Dermis blood vessel endothelial cell (primary cell): ENCODE data around the gene HSPA2. TPM values are rescaled to one million over a fixed set of nuclear protein-coding genes. Genes with fewer than 3 reads are reported as not detected.

Experiments used
- DNase-seq: peaks from one replicate; pipeline ENCODE4 v3.0.0; 2010
- total RNA-seq: library from RNA; depleted of rRNA; stranded (reverse); fragments of >200 nt; gene quantifications from 2 replicates; pipeline ENCODE4 v1.2.3, GENCODE V29; 2014

Gene HSPA2
- total RNA-seq = 5.4 and 7.0 TPM in 2 replicates

- DNase-seq = peak; percentile 99
These were observed at the start of gene HSPA2 for GRCh38 chr14:64540208-64541202. HSPA2 (plus strand) TSS chr14:64540741; CDS start chr14:64540850, 109 bp downstream.

DNA sequence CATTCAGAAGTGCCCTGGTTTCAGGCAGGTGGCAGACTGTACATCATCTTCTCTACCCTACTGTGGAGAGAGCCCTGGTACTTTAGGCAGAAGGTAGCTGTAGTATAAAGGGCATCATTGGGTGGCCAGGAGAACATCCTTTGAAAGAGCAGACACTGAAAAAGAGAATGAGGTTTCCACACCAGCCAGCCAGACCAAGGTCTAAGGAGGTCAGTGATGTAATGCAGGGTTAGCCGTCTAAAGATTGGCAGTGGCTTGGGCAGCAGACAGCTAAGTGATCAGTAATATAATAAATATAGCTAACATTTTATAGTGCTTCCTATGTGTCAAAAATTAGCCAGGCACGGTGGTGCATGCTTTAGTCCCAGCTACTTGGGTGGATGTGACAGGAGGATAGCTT is 48.9 kb upstream of the HSPA2 start:
- no peak for DNase-seq

- no peak for DNase-seq
These were observed 47.1 kb upstream of the HSPA2 start for GRCh38 chr14:64493455-64493854.

DNA sequence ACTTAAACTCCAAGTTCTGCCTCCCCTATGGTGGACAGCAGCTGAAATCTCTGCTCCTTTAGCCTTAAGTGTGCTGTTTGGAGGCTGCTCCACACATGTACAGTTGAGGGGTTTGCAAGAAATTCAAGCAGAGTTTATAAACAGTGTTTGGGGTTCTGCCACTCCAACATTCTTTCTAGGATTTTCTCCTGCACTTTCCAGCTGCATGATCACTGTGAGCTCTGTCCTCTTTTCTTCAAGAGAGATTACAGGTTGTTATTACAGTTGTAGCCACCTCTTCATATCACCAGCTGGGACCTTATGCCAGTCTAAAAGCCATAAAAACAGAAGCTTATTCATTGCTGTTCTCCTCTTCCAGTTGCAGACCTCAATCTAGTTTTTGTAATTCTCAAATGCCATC is 45.3 kb upstream of the HSPA2 start:
- no peak for DNase-seq

- DNase-seq = no peak
These were observed 43.8 kb upstream of the HSPA2 start for GRCh38 chr14:64496764-64497163.

DNA sequence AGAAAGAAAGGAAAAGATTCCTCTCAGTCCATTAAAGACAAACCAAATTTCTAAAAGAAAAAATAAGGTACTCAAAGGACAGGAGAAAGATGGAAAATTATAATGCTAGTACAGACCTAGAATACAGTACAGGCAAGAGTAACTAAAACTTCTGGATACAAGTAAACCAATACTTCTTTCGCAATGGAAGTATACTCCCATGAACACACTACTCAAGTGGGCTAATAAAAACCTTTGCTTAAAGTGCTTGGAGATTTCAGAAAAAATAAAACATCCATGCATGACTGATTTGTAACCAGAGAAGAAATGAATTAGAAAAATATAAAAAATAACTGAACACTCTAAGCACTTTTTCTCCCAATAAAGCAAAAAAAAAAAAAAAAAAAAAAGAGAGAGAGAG is 40.5 kb upstream of the HSPA2 start:
- DNase-seq = no peak

GRCh38 chr14:64501411-64502171 is 39.0 kb upstream of the HSPA2 start:
- DNase-seq = peak; percentile 48

- no peak for DNase-seq
These were observed 38.1 kb upstream of the HSPA2 start for GRCh38 chr14:64502456-64502855.

- DNase-seq = peak; percentile 44
These were observed 37.6 kb upstream of the HSPA2 start for GRCh38 chr14:64502887-64503433.

GRCh38 chr14:64503434-64504309 is 36.9 kb upstream of the HSPA2 start, which contains the start of gene ZBTB25:
ZBTB25 (minus strand) TSS chr14:64503838; CDS start chr14:64490533, 13,305 bp downstream.
- peak; percentile 96 for DNase-seq

- peak; percentile 88 for DNase-seq
These were observed 36.1 kb upstream of the HSPA2 start, which contains the start of gene ZBTB1 for GRCh38 chr14:64504310-64504896. ZBTB1 (plus strand) TSS chr14:64504770; CDS start chr14:64521505, 16,735 bp downstream.

DNA sequence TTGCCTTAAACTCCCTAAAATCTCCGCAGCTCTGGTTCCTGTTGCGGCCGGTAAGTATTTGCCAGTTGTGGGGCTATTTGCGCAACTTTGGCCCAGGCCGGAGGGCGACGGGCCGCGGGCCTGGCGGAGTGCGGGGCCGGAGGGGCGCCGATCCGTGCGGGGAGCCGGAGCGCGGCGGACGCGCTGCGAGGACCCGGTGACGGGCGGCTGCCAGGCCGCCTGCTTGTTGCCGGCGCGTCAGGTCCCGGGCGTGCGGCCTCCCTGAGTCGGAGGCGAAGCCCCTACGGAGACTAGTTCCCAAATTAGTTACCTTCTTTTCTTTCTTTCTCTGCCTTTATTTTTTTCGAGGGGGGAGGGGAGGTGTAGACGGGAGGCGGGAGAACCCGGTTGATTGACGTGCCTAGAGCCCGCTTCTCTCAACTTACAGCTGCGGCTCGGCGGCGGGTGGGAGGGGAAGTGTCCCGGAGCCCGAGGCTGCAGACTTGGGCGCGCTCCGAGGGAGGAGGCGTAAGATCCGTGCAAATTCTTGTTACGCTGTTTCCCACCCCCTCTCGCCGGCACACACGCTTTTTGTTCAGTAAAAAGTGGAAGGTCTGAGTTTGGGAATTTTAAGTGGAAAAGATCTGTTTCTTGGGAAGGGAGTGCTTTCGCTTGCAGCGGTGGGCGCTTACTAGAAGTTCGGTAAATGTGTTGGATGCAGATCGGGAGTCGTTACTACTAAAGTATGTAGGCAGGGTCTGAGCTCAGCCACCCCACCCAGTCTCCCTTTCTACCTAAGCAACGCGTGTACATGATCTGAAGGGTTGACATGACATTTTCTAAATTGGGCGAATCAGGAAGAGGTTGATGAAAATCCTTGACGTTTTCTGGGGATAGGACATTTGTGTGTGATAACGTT is 35.4 kb upstream of the HSPA2 start:
- peak; percentile 86 for DNase-seq

DNA sequence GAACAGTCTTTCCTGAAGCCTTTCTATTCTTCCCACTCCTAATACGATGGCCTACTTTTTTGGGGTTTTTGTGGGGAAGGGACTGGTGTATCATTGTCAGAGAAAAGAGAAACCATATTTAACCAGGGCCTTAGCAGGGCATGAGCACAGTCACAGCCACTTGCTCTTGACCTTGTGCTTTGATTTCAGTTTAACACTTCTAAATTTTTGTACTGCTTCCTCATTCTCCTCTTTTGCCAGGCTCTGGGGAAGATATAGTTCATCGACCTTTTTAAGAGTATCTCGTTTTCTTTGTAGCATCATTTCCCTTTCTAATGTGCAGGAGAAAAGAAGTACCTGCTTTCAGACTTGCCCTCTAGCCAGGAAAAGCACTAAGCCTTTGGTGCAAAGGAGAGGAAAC is 33.8 kb upstream of the HSPA2 start:
- DNase-seq = no peak

DNA sequence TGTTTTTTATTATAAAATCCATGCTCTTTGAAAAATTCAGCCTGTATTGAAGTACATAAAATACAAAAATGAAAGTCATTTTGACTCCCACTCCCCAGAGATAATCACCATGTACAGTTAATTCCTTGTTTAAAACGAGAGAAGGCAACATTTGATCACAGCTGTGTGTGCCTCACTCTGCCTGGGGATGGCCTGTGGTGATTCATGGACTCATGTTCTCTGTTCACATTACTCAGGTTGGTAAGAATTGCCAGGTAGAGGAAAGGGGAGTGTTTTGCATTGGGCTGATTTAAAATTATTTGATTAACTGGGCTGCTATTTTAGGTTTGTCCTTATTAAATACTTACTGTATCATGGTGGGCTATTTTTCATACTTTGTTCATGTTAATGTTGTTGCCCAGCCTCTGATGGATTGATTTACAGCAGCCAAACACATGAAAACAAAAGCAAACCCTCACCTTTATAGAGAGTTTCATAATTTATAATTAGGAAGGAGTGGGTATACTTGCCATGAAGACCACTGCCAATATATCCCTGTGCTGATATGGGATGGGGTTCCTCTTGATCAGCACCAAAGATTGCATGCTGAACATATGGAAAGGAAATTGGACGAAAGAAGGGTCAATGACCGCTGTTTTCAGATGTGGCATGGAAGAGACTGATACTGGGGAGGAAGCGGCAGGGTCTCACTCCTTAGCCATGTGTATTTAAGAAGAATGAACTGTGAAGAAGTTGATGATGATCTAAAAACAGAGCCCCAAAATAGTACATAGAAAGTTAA is 33.0 kb upstream of the HSPA2 start:
- peak; percentile 36 for DNase-seq

- no peak for DNase-seq
These were observed 32.2 kb upstream of the HSPA2 start for GRCh38 chr14:64508215-64508776.

- no peak for DNase-seq
These were observed 31.5 kb upstream of the HSPA2 start for GRCh38 chr14:64509036-64509435.

DNA sequence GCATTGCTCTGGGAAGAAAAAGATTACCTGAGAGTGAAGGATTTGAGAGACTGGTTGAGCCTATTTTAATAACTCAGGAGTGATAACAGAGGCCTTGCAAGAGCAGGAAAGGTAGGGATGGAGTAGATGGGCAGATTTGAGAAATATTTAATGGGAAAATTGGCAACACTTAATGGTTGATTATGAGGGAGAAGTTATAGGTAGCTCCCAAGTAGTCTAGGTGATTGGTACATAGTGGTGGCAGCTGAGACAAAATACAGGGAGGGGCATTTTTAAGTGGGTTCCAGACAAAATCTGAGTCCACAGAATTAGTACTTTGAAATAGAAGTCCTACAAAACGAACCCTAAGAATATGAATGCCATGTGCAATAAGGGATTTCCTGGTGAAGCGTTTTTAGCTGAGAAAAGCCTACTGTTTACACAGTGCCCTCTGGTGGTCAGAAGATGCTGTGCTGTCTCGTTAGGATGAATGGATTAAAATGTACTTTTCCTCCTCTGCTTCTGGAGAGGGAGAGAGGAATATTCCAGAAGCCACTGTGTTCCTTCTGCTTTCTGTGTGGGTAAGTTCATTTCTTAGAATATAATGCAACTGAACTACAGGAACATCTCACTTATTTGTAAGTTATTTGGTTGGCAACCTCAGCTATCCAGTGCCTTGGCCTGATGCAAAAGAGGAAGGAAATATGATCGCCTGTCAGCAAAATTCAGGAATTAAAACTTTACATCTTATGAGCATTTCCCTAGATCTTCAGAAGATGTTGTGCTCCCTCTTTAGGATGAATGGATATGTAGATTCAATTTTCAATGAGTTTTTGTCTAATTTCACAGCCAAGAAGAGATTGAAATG is 29.5 kb upstream of the HSPA2 start:
- DNase-seq = peak; percentile 85

DNA sequence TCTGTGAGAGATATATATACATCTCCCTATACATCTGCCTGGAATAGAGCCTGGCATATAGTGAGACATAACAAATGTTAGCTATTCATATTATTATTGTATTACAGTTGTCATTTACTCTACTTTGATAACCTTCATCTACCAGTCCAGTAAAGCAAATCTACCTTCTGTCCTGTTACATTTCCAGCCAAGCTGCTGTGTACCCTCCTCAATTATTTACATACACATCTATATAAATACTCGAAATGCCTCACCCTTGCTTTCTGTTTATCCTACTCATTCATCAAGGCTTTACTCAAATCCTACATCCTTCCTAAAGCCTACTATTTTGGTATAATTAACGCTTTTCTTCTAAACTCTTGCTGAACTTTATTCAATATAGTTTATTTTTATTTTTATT is 27.3 kb upstream of the HSPA2 start:
- no peak for DNase-seq
